Activated T-cell treated with anti-CD3 and anti-CD28 coated beads for 48 hours (primary cell): ENCODE data around the gene ZNG1E.
A peak's percentile ranks its signal among the peaks of the same experiment; 100 is the strongest.
"Not testable (repeated sequence)": the region's sequence is repeated elsewhere in the genome, so short reads cannot be mapped to it uniquely, and the experiment has no call there.

Source experiments
- DNase-seq: peaks from one replicate; pipeline ENCODE4 v3.0.0-alpha.2; 2020; ENCODE audit warnings: low read depth

ZNG1E gene

GRCh38 chr9:65675589-65676021, at the start of gene ZNG1E:
Gene ZNG1E (plus strand): TSS chr9:65675928. CDS start chr9:65675977, 49 bp downstream.
- DNase-seq = peak; percentile 38

GRCh38 chr9:65673579-65673978, 2.1 kb upstream of the ZNG1E start:
- DNase-seq = not testable (repeated sequence)

DNA sequence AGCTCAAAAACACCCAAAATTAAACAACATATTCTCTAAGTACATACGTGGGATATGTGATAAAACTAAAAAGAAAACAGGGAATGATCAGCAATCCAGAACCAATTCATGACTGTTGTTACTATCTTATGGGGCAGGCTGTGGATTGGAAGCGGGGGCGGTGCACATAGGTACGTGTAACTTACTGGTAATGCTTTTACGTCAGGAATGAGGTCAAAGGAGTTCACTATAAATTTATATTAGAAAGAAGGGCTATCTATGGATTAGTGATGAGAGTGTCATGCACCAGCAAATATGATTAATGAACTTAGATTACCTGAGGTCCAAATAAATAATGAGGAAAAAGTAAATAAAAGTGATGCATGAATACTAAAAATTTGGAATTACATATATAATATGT, 710 bp upstream of the ZNG1E start:
- not testable (repeated sequence) for DNase-seq

DNA sequence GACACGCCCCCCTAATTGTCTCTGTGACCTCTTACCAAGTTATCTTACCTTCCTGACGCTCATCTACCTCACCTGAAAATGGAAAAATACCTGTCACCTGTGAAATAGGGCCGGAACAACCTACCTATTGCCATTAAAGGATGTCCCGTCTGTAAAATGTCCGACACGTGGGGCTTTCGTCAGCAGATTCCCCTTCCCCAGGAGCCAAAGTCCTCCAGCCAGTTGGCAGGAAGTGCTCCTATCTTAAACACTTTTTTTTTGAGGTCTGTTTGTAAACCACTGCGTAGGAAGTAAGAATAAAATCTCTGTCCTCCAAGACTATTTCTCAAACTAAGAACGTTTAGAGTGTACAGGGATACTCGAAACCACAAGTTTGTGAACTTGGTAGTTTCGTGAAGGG, 661 bp downstream of the ZNG1E start:
- DNase-seq = not testable (repeated sequence)

- not testable (repeated sequence) for DNase-seq
These were observed 2.8 kb downstream of the ZNG1E start for GRCh38 chr9:65678533-65678932.

DNA sequence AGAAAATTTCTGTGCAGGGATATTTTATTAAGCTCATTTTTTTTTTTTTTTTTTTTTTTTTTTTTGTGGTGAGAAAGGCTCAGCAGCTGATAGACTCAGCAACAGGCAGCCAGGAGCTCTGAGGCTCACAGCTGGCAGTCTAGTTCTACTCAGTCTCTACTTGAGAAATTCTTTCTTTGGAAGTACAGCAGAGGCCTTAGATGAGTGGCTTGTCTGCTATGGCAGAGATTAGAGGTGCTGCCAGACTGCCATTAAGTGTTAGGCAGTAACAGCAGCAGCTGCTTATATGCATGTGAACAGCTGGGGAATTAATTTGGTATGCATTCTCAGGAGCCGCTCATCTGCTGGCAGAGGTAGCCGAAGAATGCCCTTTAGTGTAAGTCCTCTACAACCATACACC, 27.8 kb downstream of the ZNG1E start:
- not testable (repeated sequence) for DNase-seq

GRCh38 chr9:65714445-65714844, 38.7 kb downstream of the ZNG1E start:
- DNase-seq = not testable (repeated sequence)

GRCh38 chr9:65737096-65737564, 61.4 kb downstream of the ZNG1E start, which contains the start of gene FOXD4L4:
Gene FOXD4L4 (plus strand): TSS chr9:65737146. CDS start chr9:65737146, 0 bp downstream.
- not testable (repeated sequence) for DNase-seq

DNA sequence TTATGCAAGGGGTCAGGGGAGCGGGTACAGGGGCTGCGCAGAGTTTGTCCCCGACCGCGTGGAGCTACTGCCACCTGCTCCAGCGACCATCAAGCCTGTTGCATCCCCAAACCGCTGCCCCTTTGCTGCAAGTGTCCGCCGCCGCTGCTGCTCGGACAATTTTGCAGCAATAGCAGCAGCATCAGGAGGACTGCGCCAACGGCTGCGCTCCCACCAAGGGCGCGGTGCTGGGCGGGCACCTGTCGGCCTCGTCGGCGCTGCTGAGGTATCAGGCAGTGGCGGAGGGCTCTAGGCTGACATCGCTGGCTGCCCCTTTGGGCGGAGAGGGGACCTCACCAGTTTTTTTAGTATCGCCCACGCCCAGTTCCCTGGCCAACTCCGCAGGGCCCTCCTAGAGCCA, 62.4 kb downstream of the ZNG1E start:
- DNase-seq = not testable (repeated sequence)
